HFF-Myc (cell line): ENCODE measurements around the gene ANKRD50.
A peak's percentile ranks its signal among the peaks of the same experiment; 100 is the strongest.

Experiments used
- DNase-seq: peaks from one replicate; pipeline ENCODE4 v3.0.0-alpha.2; 2011; ENCODE audit warnings: low read depth; ENCODE audit errors: extremely low read depth
- H3K4me3 ChIP-seq: replicated peaks from 2 replicates; pipeline ENCODE4 v1.5.1; 2011; ENCODE audit warnings: low read depth, mild to moderate bottlenecking, control low read depth, low read length
- TF ChIP-seq, protein P1 (sequence below): IDR thresholded peaks from 2 replicates; pipeline ENCODE4 v1.5.1; 2012; ENCODE audit warnings: mild to moderate bottlenecking, low read depth, low read length, control low read depth; ENCODE audit errors: missing control alignments

The ANKRD50 gene

GRCh38 chr4:124641715-124642381 is 70.7 kb downstream of the ANKRD50 start:
- peak; percentile 65 for DNase-seq
- TF ChIP-seq, protein P1, sequence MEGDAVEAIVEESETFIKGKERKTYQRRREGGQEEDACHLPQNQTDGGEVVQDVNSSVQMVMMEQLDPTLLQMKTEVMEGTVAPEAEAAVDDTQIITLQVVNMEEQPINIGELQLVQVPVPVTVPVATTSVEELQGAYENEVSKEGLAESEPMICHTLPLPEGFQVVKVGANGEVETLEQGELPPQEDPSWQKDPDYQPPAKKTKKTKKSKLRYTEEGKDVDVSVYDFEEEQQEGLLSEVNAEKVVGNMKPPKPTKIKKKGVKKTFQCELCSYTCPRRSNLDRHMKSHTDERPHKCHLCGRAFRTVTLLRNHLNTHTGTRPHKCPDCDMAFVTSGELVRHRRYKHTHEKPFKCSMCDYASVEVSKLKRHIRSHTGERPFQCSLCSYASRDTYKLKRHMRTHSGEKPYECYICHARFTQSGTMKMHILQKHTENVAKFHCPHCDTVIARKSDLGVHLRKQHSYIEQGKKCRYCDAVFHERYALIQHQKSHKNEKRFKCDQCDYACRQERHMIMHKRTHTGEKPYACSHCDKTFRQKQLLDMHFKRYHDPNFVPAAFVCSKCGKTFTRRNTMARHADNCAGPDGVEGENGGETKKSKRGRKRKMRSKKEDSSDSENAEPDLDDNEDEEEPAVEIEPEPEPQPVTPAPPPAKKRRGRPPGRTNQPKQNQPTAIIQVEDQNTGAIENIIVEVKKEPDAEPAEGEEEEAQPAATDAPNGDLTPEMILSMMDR, result no peak
- H3K4me3 ChIP-seq, result no peak overlapping the region

DNA sequence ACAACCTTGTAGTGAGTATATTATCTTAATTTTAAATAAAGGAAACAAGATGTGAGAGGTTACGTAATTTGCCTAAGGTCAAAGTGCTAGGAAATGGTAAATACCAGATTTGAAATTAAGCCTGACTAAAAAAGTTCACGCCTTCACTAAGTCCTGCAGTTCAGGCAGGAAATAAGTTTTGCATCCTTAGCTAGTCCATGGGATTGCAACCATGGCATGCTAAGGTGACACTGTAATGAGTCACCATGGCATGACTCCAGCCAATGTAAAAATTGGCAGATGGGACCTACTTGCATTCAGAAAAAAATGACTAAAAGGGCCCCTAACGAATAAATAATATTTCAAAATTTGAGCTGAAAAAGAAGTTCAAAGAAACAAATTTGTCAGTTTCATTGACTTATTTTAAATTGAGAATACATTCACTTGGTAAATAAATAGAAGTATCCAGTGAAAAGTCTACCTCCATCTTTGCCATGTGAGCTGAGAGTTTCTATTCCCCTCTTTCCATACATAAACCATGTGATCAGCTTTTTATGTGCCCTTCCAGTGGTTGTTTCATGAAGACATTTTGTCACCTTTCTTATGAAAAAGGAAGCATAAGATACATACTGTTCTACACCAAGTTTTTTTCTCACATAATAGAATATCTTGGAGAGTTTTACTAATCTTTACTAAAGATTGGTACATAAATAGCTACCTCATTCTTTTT is 72.4 kb downstream of the ANKRD50 start:
- TF ChIP-seq, protein P1, result no peak
- DNase-seq, result peak; percentile 77
- no peak overlapping the region for H3K4me3 ChIP-seq

DNA sequence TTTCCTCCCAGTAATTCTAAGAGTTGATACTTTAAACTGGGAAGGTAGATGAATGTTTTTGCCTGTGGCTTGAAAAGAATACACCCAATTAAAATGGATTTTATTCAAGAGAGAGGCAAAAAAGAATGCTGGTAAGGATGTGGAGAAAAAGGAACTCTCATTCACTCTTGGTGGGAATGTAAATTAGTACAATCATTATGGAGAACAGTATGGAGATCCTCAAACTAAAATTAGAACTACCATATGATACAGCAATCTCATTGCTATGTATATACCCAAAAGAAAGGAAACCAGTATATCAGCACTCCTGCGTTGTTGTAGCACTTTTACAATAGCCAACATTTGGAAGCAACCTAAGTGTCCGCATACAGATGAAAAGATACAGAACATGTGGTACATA is 75.2 kb downstream of the ANKRD50 start:
- DNase-seq, result no peak
- H3K4me3 ChIP-seq, result no peak overlapping the region
- TF ChIP-seq, protein P1, result no peak

DNA sequence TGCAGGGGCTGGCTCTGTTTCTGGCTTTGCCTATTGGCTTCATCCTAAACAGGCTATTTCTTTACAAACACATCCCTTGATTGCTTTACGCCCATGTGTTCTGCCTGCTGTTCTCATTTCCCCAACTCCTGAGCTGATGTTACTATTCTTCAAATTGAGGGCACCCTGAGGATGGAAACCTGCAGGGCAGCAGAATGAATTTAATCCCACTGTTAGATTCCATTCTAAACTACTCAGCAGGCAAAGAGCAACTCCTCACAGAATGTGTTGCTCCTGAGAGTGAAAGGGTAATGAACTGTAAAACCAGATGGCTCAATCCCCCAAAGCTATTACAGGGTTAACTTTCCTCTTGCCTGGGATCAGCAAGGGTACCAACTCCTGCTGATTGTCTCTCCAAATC is 75.7 kb downstream of the ANKRD50 start:
- no peak for DNase-seq
- TF ChIP-seq, protein P1, result no peak
- no peak overlapping the region for H3K4me3 ChIP-seq

DNA sequence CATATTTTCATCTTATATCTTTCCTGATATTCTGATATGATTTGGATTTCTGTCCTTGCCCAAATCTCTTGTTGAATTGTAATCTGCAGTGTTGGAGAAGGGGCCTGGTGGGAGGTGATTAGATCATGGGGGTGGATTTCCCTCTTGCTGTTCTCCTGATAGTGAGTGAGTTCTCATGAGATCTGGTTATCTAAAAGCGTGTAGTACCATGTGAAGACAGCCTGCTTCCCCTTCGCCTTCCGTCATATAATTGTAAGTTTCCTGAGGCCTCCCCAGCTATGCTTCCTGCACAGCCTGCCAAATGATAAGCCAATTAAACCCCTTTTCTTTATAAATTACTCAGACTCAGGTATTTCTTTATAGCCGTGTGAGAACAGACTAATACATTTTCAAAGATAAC is 77.2 kb downstream of the ANKRD50 start:
- H3K4me3 ChIP-seq, result no peak overlapping the region
- DNase-seq, result no peak
- TF ChIP-seq, protein P1, result no peak

DNA sequence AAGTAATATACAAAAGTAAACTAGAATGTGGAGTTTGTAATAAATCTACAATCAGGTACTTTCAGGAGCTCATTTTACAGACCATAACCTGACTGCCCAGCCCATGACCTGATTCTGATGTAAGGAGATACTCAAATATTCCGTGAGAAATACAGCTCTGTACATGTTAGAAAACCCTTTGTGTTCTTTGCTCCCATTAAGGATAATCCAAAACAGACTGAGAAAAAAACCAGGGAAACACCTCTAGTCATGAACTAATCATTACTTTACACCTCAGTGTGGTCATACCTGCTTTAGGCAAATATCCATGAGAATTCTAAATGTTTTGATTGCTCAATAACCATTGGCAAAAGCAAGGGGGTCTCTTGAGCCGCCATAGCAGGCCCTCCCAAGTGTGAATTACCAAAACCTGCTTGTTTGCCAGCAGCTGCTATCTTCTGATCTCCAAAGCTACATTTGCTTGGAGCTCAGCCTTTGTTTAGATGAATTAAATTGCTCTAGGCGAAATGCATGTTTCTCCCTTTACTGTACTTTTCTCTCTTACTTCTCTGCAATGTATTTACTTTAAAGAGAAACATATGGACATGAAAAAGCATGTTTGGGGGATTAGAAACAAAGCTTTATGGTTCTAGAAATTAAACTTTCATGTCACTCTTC is 79.1 kb downstream of the ANKRD50 start:
- TF ChIP-seq, protein P1, result no peak
- no peak for DNase-seq
- H3K4me3 ChIP-seq, result no peak overlapping the region
